A673 (cell line): Measurements from ENCODE around the gene CENPN. TPM values are rescaled to one million over a fixed set of nuclear protein-coding genes. Genes with fewer than 3 reads are reported as not detected.
A peak's percentile ranks its signal among the peaks of the same experiment; 100 is the strongest.

Experiments used
- BruUV-seq: library from RNA; stranded (reverse); fragments of 400-500 nt; replicated peaks from 2 replicates; lab custom pipeline; 2021; lab: Mats Ljungman, UMichigan
- CTCF ChIA-PET: fragments of 300-600 bp; sonication (Branson Sonifier 250); formaldehyde crosslinking; loops from one replicate; lab custom pipeline; 2022; ENCODE audit warnings: antibody characterized with exemption; lab: Charles Lee
- POLR2A ChIA-PET: fragments of 300-600 bp; sonication (Branson Sonifier 250); formaldehyde crosslinking; loops from one replicate; lab custom pipeline; 2022; ENCODE audit warnings: antibody characterized with exemption; ENCODE audit not compliant: low non-redundant PET; lab: Charles Lee
- DNase-seq: peaks from one replicate; pipeline ENCODE4 v3.0.0-alpha.2; 2015; ENCODE audit warnings: low spot score
- H3K27ac ChIP-seq: fragments of 200-600 bp; sonication (generic); 2 replicates; pipeline ENCODE4 v1.5.1; 2016; ENCODE audit warnings: mixed run types, low read depth, mild to moderate bottlenecking, mixed read lengths, antibody characterized with exemption, low read length; ENCODE audit not compliant: poor library complexity, severe bottlenecking
- H3K27me3 ChIP-seq: fragments of 200-600 bp; sonication (generic); replicated peaks from 2 replicates; pipeline ENCODE4 v1.6.1; 2017; ENCODE audit warnings: mixed run types, low read depth, mild to moderate bottlenecking, mixed read lengths, antibody characterized with exemption, low read length; ENCODE audit not compliant: insufficient read depth, poor library complexity
- H3K36me3 ChIP-seq: fragments of 200-600 bp; sonication (generic); 2 replicates; pipeline ENCODE4 v1.6.1; 2016; ENCODE audit warnings: mixed run types, mild to moderate bottlenecking, mixed read lengths, antibody characterized with exemption, low read length; ENCODE audit not compliant: insufficient read depth, poor library complexity, severe bottlenecking
- H3K4me1 ChIP-seq: fragments of 200-600 bp; sonication (generic); 2 replicates; pipeline ENCODE4 v1.6.1; 2017; ENCODE audit warnings: mixed run types, mild to moderate bottlenecking, mixed read lengths, antibody characterized with exemption, low read length; ENCODE audit not compliant: insufficient read depth, poor library complexity, severe bottlenecking
- H3K4me3 ChIP-seq: fragments of 200-600 bp; sonication (generic); 2 replicates; pipeline ENCODE4 v1.5.1; 2016; ENCODE audit warnings: low read depth, mixed run types, mild to moderate bottlenecking, mixed read lengths, low read length; ENCODE audit not compliant: poor library complexity, severe bottlenecking
- H3K9me3 ChIP-seq: fragments of 200-600 bp; sonication (generic); 2 replicates; pipeline ENCODE4 v1.6.1; 2016; ENCODE audit warnings: mixed run types, low read depth, mild to moderate bottlenecking, mixed read lengths, antibody characterized with exemption, low read length; ENCODE audit not compliant: poor library complexity, severe bottlenecking
- CTCF ChIP-seq: fragments of 300-800, 200-600 bp; sonication (generic); conservative IDR thresholded peaks from 2 replicates; pipeline ENCODE4 v1.5.1; 2017; ENCODE audit warnings: low read depth, mild to moderate bottlenecking, antibody characterized with exemption, low read length, moderate library complexity, mixed read lengths
- EZH2 ChIP-seq: fragments of 200-600 bp; sonication (generic); IDR thresholded peaks from 2 replicates; pipeline ENCODE4 v1.6.1; 2017; ENCODE audit warnings: borderline replicate concordance, low read depth, mild to moderate bottlenecking, mixed read lengths, antibody characterized with exemption, low read length; ENCODE audit not compliant: poor library complexity, severe bottlenecking
- intact Hi-C: fragments of 100-400 bp; cut with micrococcal nuclease; formaldehyde crosslinking; loops from one replicate; pipeline ENCODE4 v1.10.0; 2022; ENCODE audit not compliant: unreplicated experiment
- total RNA-seq: library from RNA; stranded (reverse); gene quantifications from 2 replicates; pipeline ENCODE4 v1.2.3, GENCODE V29; 2021

CENPN gene
- total RNA-seq, 1 experiment from 2014 or later, result 109 TPM

- ChIA-PET CTCF (no interaction called here), POLR2A (no interaction called here)
- intact Hi-C loops, result no loop called here
Observed at GRCh38 chr16:81071805-81072204, 64.8 kb downstream of the CENPN start.

GRCh38 chr16:81073560-81074330, 66.7 kb downstream of the CENPN start:
- no peaks in the 10 kb centered on the region for H3K9me3 ChIP-seq
- ChIA-PET POLR2A (no interaction called here), CTCF (no interaction called here)
- H3K27me3 ChIP-seq, result no peaks in the 10 kb centered on the region
- no peaks in the 10 kb centered on the region for H3K4me1 ChIP-seq
- intact Hi-C loops, result no loop called here
- no peak overlapping the region for H3K27ac ChIP-seq
- DNase-seq, result no peak
- H3K36me3 ChIP-seq, result no peaks in the 10 kb centered on the region
- TF ChIP-seq CTCF, result no peak
- no peak for TF ChIP-seq EZH2
- BruUV-seq, result no TSS peak
- H3K4me3 ChIP-seq, result no peak overlapping the region

More at GRCh38 chr16:81071805-81072204, 64.8 kb downstream of the CENPN start:
- Histone ChIP-seq H3K4me1 (no peaks in the 10 kb centered on the region), H3K9me3 (no peaks in the 10 kb centered on the region), H3K27ac (no peak overlapping the region), H3K4me3 (no peak overlapping the region), H3K27me3 (no peaks in the 10 kb centered on the region), H3K36me3 (no peaks in the 10 kb centered on the region)
- DNase-seq, result no peak
- TF ChIP-seq EZH2 (no peak), CTCF (no peak)
- BruUV-seq, result no TSS peak

GRCh38 chr16:81076566-81077075, 69.6 kb downstream of the CENPN start:
- intact Hi-C loops, result no loop called here

More at GRCh38 chr16:81076566-81077075, 69.6 kb downstream of the CENPN start:
- H3K9me3 ChIP-seq, result no peaks in the 10 kb centered on the region
- peak overlapping the region; percentile 93 for H3K27ac ChIP-seq
- BruUV-seq, result no TSS peak
- ChIA-PET POLR2A (no interaction called here), CTCF (interaction anchor here (1.2 kb wide), 1 partner anchor 41 kb away, joined by 10 read pairs; the partner anchor contains the start of gene ATMIN)
- peak; percentile 91 for DNase-seq
- no peaks in the 10 kb centered on the region for H3K36me3 ChIP-seq
- H3K4me3 ChIP-seq, result peak overlapping the region; percentile 69
- TF ChIP-seq EZH2 (no peak), CTCF (no peak)
- no peaks in the 10 kb centered on the region for H3K4me1 ChIP-seq
- no peaks in the 10 kb centered on the region for H3K27me3 ChIP-seq
